HG03039 (cell line): ENCODE measurements around the gene ENAH.

ENCODE experiments used
- ATAC-seq: cut with Tn5 transposase; IDR thresholded peaks from one replicate; pipeline ENCODE4 v1.9.1; 2021; ENCODE audit warnings: mild to moderate bottlenecking, moderate library complexity; ENCODE audit not compliant: unreplicated experiment

ENAH gene

GRCh38 chr1:225445639-225446594, 207.0 kb downstream of the ENAH start:
- ATAC-seq = no peak

DNA sequence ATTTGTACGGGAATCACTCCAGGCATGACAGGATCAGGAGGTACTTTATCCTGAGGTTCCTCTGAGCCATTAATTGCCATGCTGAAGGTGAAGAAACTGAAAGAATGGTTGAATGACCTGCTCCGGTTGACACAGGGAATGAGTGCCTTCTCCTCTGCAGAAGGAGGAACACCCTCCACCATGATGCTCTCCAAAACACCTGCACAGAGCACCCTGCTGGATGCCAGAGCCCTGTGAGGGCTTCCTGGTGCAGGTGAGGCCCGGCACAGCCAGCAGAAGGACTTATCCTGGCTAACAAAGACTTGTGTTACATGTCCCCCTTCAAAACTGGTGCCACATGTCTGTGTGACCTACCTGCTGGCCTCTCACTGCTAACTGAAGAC, 210.8 kb downstream of the ENAH start:
- no peak for ATAC-seq

DNA sequence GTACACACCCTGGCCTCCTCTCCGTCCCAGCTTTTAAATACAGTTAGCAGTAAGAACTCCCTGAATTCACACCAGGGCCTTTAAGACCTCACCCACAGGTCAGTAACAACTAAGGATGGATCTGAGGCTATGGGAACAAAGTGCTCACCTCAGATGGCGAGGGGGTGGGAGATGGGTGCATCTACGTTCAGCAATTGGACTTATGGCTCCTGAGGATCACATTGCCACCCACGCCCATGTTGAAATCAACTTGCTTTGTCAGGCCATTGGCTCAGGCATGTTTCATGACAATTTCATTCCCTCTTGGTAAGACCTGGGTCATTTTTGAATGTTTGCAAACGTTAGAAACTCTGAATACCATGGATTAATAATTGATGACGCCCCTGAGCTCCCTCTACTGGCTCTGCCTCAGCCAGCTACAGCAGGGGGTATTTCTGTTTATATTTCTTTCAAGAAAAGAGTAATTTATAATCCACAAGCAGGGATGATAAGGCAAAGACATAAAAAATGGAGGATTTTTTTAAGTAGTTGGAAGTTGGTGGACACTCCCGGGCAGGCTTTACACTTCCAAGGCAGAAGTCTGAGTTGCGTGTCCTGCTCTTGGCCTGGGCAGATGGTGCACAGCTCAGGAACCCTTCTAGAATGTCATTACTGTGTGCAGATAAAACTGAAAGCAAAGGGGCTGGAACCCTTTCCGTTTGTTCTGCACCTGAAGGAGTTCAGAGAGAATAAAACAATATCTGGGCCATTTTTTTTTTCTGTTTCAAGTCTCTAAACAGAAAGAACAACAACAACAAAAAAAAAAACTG, 211.4 kb downstream of the ENAH start:
- no peak for ATAC-seq

GRCh38 chr1:225440380-225441221, 212.3 kb downstream of the ENAH start:
- ATAC-seq = no peak

DNA sequence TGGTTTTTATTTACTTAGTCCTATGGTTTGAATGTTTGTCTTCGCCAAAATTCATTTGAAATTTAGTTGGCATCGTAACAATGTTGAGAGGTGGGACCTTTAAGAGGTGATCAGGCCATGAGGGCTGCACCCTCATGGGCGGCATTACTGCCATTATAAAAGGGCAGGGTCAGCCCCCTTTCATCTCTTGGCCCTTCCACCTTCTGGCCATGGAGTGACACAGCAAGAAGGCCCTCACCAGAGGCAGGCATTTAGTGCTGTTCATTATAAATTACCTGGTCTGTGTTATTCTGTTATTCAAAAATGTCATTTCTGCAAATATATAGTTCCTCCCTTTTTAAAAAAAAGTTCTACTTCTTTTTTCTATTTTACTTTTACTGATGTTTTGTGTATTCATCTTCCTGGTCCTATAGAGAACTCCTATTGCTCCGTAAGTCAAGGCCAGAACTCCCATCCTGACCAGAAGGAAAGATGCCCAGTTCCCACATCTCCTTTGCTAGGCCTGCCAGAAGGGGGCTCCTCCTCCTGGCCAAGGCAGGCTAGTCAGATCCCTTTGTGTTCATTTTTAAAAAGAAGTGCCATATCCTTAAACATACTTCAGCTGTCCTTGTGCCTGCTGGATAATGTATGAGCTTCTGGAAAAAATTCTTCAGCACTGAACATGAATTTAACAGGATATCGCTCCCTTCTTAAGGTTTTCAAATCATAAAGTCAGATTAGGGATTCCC, 215.0 kb downstream of the ENAH start:
- ATAC-seq = no peak
